PC-3 (cell line): ENCODE data around the gene GOLGA6L22. TPM values are rescaled to one million over a fixed set of nuclear protein-coding genes. Genes with fewer than 3 reads are reported as not detected.
A peak's percentile ranks its signal among the peaks of the same experiment; 100 is the strongest.
"Not testable (repeated sequence)": the region's sequence is repeated elsewhere in the genome, so short reads cannot be mapped to it uniquely, and the experiment has no call there.

ENCODE experiments used
- ATAC-seq: fragments of 200-7000 bp; cut with Tn5 transposase; 2 replicates; pipeline ENCODE4 v1.9.1; 2020; ENCODE audit warnings: mild to moderate bottlenecking, moderate library complexity
- BruUV-seq: library from RNA; stranded (reverse); fragments of 400-500 nt; replicated peaks from 2 replicates; lab custom pipeline; 2021; lab: Mats Ljungman, UMichigan
- CTCF ChIA-PET: fragments of 300-600 bp; sonication (Branson Sonifier 250); formaldehyde crosslinking; loops from one replicate; lab custom pipeline; 2022; ENCODE audit warnings: antibody characterized with exemption; lab: Charles Lee
- POLR2A ChIA-PET: fragments of 300-600 bp; sonication (Branson Sonifier 250); formaldehyde crosslinking; loops from one replicate; lab custom pipeline; 2022; ENCODE audit warnings: antibody characterized with exemption; ENCODE audit not compliant: unreplicated experiment; lab: Charles Lee
- DNase-seq: peaks from one replicate; pipeline ENCODE4 v3.0.0-alpha.2; 2015
- H2AFZ ChIP-seq: fragments of 300-600 bp; sonication (generic); 2 replicates; pipeline ENCODE4 v1.6.0; 2016; ENCODE audit warnings: antibody characterized with exemption, low read length
- H3F3A ChIP-seq: fragments of 300-600 bp; sonication (generic); one replicate; pipeline ENCODE4 v1.6.0; 2017; ENCODE audit warnings: antibody characterized with exemption, low read length, control low read depth, mild to moderate bottlenecking; ENCODE audit not compliant: unreplicated experiment
- H3K27ac ChIP-seq: fragments of 300-600 bp; sonication (generic); 2 replicates; pipeline ENCODE4 v1.5.1; 2016; ENCODE audit warnings: mild to moderate bottlenecking, low read length
- H3K27me3 ChIP-seq: fragments of 300-600 bp; sonication (generic); 2 replicates; pipeline ENCODE4 v1.6.1; 2016; ENCODE audit warnings: low read length, mixed read lengths
- H3K36me3 ChIP-seq: fragments of 300-600 bp; sonication (generic); 2 replicates; pipeline ENCODE4 v1.6.1; 2016; ENCODE audit warnings: low read depth, mixed run types, low read length, mixed read lengths
- H3K4me1 ChIP-seq: fragments of 300-600 bp; sonication (generic); 2 replicates; pipeline ENCODE4 v1.5.1; 2016; ENCODE audit warnings: low read length; ENCODE audit not compliant: insufficient read depth
- H3K4me2 ChIP-seq: fragments of 300-600 bp; sonication (generic); 2 replicates; pipeline ENCODE4 v1.6.0; 2016; ENCODE audit warnings: low read length
- H3K4me3 ChIP-seq: fragments of 300-600 bp; sonication (generic); 2 replicates; pipeline ENCODE4 v1.5.1; 2016; ENCODE audit warnings: mild to moderate bottlenecking, low read length, mixed read lengths
- H3K79me2 ChIP-seq: fragments of 300-600 bp; sonication (generic); 2 replicates; pipeline ENCODE4 v1.6.1; 2017; ENCODE audit warnings: low read length, mixed read lengths
- H3K9ac ChIP-seq: fragments of 300-600 bp; sonication (generic); 2 replicates; pipeline ENCODE4 v1.6.0; 2016; ENCODE audit warnings: mild to moderate bottlenecking, low read length
- H3K9me2 ChIP-seq: fragments of 300-600 bp; sonication (generic); replicated peaks from 2 replicates; pipeline ENCODE4 v1.6.1; 2016; ENCODE audit warnings: mixed run types, low read length, mixed read lengths
- H3K9me3 ChIP-seq: fragments of 300-600 bp; sonication (generic); 2 replicates; pipeline ENCODE4 v1.6.1; 2016; ENCODE audit warnings: low read length, mixed read lengths
- H4K20me1 ChIP-seq: fragments of 300-600 bp; sonication (generic); 2 replicates; pipeline ENCODE4 v1.6.1; 2016; ENCODE audit warnings: low read length, mixed read lengths
- intact Hi-C: fragments of 100-400 bp; cut with micrococcal nuclease; formaldehyde crosslinking; loops from 2 replicates; pipeline ENCODE4 v1.9.0; 2023
- total RNA-seq: library from RNA; depleted of rRNA; stranded (reverse); fragments of >200 nt; gene quantifications from 2 replicates; pipeline ENCODE4 v1.2.3, GENCODE V29; 2014

GOLGA6L22 gene
- total RNA-seq, 1 experiment from 2014 or later = not detected

DNA sequence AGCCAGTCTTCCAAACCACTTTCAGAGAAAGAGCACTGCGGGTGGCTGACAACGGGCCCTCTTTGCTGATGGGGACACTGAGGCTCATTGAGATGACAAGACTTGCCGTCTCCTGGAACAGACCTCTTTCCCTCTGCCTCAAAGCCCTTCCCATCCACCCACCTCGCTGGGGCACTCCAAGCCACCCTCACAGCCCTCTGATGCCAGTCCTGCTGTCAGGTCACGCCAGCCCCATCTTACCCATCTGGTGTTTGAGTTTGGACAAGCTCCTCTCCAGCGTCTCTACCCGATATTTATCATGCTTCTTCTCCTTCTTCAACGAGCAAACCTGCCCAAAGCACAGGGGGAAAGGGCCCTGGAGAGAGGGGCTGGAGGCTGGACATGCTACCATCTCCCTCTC is 27.0 kb upstream of the GOLGA6L22 start:
- CTCF ChIA-PET, H3K27ac ChIP-seq, BruUV-seq, H3K4me2 ChIP-seq, H3K9me3 ChIP-seq, H3K4me1 ChIP-seq, POLR2A ChIA-PET, H3K36me3 ChIP-seq, H3K4me3 ChIP-seq, H3K79me2 ChIP-seq, H3K9ac ChIP-seq, DNase-seq, H3K9me2 ChIP-seq, ATAC-seq, H3F3A ChIP-seq, H2AFZ ChIP-seq, intact Hi-C loops, H4K20me1 ChIP-seq, H3K27me3 ChIP-seq: not testable (repeated sequence)

DNA sequence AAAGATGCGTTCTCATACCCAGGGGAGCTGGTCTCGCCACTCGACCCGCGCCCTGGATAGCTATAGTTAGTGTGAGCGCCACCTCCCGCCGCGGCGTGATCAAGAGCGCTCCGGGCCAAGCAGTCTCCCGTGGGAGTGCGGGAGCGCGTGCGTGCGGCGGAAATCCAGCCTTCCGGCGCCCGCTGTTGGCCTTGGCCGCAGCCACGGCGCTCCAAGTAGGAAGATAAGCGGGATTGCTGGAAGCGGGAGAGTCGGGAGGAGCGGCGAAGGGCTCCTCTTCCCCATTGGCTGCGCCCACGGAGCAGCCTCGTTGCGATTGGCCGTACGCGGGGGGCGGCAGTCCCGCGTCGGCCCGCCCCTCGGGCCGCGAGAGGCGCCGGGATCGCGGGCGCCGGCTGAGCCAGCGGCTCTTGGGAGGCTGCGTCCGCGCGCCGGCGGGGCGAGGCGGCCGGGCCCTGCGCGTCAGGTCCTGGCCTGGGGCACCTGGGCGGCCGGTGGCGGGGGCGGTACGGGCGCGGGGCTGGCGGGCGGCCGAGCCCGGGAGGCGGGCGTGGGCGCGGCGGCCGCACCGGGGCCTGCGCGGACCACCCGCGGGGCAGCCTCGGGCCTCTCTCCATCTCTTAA is 35.9 kb downstream of the GOLGA6L22 start:
- H3K4me1 ChIP-seq, H3K27ac ChIP-seq, POLR2A ChIA-PET, BruUV-seq, intact Hi-C loops, H3K79me2 ChIP-seq, ATAC-seq, H3K9me2 ChIP-seq, H3K36me3 ChIP-seq, H3K27me3 ChIP-seq, CTCF ChIA-PET, H3K9me3 ChIP-seq, H4K20me1 ChIP-seq, H3F3A ChIP-seq: not testable (repeated sequence)
- H2AFZ ChIP-seq = peak overlapping the region; percentile 55; the same call in 1 of the 2 replicates
- H3K4me3 ChIP-seq = peak overlapping the region; percentile 56
- peak overlapping the region; percentile 38; the same call in 1 of the 2 replicates for H3K9ac ChIP-seq
- peak overlapping the region; percentile 63; the same call in 1 of the 2 replicates for H3K4me2 ChIP-seq
- peak; percentile 59 for DNase-seq

DNA sequence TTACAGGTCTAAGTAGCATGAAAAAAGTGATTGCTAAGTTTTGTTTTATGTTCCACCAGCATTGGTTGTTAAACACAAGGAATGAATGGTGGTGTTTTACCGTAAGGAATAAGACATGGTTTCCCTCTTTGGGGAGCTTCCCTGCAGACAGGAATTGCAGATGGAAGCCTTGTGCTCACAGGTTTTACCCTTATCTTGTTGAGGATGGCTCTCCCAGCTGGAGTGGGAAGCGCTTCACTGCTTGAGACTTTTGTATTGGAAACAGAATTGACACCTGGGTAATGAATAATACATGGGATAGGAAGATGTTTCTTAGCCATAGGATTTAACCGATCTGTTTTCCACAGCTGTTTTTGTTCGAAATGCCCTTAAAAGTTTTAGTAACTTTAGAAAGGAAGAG is 38.5 kb downstream of the GOLGA6L22 start:
- H3K27ac ChIP-seq, H3K79me2 ChIP-seq, ATAC-seq, POLR2A ChIA-PET, H3K9me3 ChIP-seq, BruUV-seq, H2AFZ ChIP-seq, H3K36me3 ChIP-seq, H3K4me3 ChIP-seq, H3K9ac ChIP-seq, DNase-seq, intact Hi-C loops, H4K20me1 ChIP-seq, H3K9me2 ChIP-seq, H3K27me3 ChIP-seq, CTCF ChIA-PET, H3K4me2 ChIP-seq, H3F3A ChIP-seq, H3K4me1 ChIP-seq: not testable (repeated sequence)

DNA sequence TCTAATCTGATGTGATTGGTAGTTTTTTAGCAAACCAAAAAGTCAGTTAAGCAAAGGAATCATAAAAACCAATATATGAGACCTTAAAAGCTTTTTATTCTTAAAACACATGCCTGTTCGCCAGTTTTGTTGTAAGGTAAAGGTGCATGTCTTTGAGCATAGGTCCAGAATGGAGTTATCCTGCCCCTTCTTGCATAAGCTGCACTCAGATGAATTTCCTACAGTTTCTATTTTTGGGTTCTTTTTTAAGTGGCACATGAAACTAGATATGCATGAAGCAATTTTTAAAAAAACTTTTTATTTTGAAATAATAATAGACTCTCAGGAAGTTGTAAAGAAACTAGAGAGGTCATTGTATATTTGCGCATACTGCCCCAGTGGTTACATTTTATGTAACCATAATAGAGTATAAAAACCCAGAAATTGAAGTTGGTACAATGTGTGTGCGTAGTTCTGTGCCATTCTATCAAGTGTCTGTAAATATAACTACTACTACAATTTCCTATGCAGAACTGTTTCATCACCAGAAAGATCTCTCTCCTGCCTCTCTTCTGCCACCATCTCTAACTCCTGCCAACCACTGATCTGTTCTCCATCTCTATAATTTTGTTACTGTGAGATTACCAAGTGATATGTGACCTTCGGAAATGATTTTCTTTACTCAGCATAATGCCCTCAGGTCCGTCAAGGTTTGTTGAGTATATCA is 39.7 kb downstream of the GOLGA6L22 start:
- H4K20me1 ChIP-seq, CTCF ChIA-PET, DNase-seq, H3K9me3 ChIP-seq, H3K9ac ChIP-seq, H3K79me2 ChIP-seq, intact Hi-C loops, H3K27me3 ChIP-seq, H3K4me2 ChIP-seq, H3K27ac ChIP-seq, H2AFZ ChIP-seq, H3F3A ChIP-seq, BruUV-seq, POLR2A ChIA-PET, ATAC-seq, H3K4me3 ChIP-seq, H3K4me1 ChIP-seq, H3K9me2 ChIP-seq, H3K36me3 ChIP-seq: not testable (repeated sequence)

DNA sequence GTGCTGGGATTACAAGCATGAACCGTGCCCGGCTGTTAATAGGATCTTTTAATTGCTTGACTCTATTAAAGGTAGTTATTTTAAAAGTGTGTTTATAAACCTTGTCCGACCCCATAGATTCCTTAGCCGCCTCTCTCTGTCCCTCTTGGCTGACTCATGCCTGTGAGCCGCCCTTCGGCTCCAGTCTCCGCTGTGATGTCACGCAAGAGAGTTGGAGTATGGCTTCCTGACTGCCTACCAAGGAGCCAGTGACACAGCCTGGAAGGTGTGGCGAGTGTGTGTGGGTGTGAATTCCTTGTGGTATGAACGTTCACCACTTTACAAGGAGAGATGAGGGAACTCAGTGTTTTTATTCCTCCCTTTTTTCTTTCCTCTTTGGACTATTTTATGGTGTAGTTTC is 43.6 kb downstream of the GOLGA6L22 start:
- BruUV-seq, H3K36me3 ChIP-seq, POLR2A ChIA-PET, H3K27me3 ChIP-seq, ATAC-seq, H2AFZ ChIP-seq, H3K4me1 ChIP-seq, H3K4me2 ChIP-seq, DNase-seq, H3K9me2 ChIP-seq, H3K79me2 ChIP-seq, H3K4me3 ChIP-seq, intact Hi-C loops, H4K20me1 ChIP-seq, CTCF ChIA-PET, H3K9me3 ChIP-seq, H3K9ac ChIP-seq, H3K27ac ChIP-seq, H3F3A ChIP-seq: not testable (repeated sequence)

DNA sequence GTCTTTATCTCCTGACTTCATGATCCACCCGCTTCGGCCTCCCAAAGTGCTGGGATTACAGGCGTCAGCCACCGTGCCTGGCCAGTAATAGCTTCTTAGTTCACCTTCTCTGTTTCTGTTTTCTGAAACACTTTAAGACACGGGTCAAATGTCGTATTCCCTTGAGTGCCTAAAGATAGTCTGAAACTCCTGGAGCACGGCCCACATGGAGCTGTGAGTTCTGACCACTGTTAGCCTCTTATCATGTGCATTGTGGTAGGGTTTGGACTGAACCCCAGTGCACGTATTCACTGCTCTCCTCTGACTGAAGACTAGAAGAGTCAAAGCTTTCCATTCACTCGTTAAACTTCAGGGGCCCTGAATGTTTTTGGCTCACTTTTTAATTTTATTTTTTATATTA is 48.3 kb downstream of the GOLGA6L22 start:
- H3K36me3 ChIP-seq, H3F3A ChIP-seq, H3K27me3 ChIP-seq, H2AFZ ChIP-seq, CTCF ChIA-PET, H4K20me1 ChIP-seq, H3K9me3 ChIP-seq, H3K79me2 ChIP-seq, intact Hi-C loops, H3K4me3 ChIP-seq, H3K4me1 ChIP-seq, ATAC-seq, BruUV-seq, H3K4me2 ChIP-seq, DNase-seq, H3K27ac ChIP-seq, POLR2A ChIA-PET, H3K9me2 ChIP-seq, H3K9ac ChIP-seq: not testable (repeated sequence)
